Neuronal stem cell (in vitro differentiated cells): ENCODE data around the gene ARF1.

Experiments
- DNase-seq: peaks from one replicate; pipeline ENCODE4 v3.0.0-alpha.2; 2013; ENCODE audit warnings: low spot score
- H2AFZ ChIP-seq: one replicate; pipeline ENCODE4 v1.6.1; 2013; ENCODE audit warnings: mild to moderate bottlenecking, low read length, inconsistent platforms
- H2AK5ac ChIP-seq: 2 replicates; pipeline ENCODE4 v1.6.1; 2013; ENCODE audit warnings: low read depth, mild to moderate bottlenecking, inconsistent platforms, low read length, moderate library complexity, mixed read lengths
- H2BK120ac ChIP-seq: 2 replicates; pipeline ENCODE4 v1.6.1; 2013; ENCODE audit warnings: low read depth, mild to moderate bottlenecking, inconsistent platforms, low read length, moderate library complexity, mixed read lengths
- H2BK12ac ChIP-seq: one replicate; pipeline ENCODE4 v1.6.1; 2013; ENCODE audit warnings: low read length, inconsistent platforms
- H2BK15ac ChIP-seq: 2 replicates; pipeline ENCODE4 v1.6.1; 2013; ENCODE audit warnings: mild to moderate bottlenecking, low read length, inconsistent platforms, mixed read lengths
- H2BK5ac ChIP-seq: one replicate; pipeline ENCODE4 v1.6.1; 2013; ENCODE audit warnings: inconsistent platforms, mild to moderate bottlenecking, low read length, moderate library complexity
- H3K14ac ChIP-seq: one replicate; pipeline ENCODE4 v1.6.1; 2013; ENCODE audit warnings: low read length, inconsistent platforms
- H3K18ac ChIP-seq: 2 replicates; pipeline ENCODE4 v1.6.1; 2013; ENCODE audit warnings: low read length, inconsistent platforms
- H3K23ac ChIP-seq: 2 replicates; pipeline ENCODE4 v1.6.1; 2013; ENCODE audit warnings: low read depth, mild to moderate bottlenecking, mixed read lengths, low read length, inconsistent platforms; ENCODE audit not compliant: poor library complexity
- H3K27ac ChIP-seq: replicated peaks from 3 replicates; pipeline ENCODE4 v1.5.1; 2013; ENCODE audit warnings: low read length, inconsistent platforms
- H3K27me3 ChIP-seq, 3 experiments: 2 replicates each; pipeline ENCODE4 v1.6.1; 2013; ENCODE audit warnings: low read length in 3 of 3, mild to moderate bottlenecking in 2 of 3, inconsistent platforms in 1 of 3, low read depth in 1 of 3, mixed read lengths in 1 of 3, moderate library complexity in 1 of 3; ENCODE audit not compliant: control insufficient read depth in 3 of 3, insufficient read depth in 3 of 3
- H3K36me3 ChIP-seq, 2 donors: replicated peaks in 1 of 2; 2 replicates each; pipeline ENCODE4 v1.6.1; 2013; ENCODE audit warnings: low read length in 2 of 2; ENCODE audit not compliant: control insufficient read depth in 2 of 2, insufficient read depth in 2 of 2
- H3K4ac ChIP-seq: 2 replicates; pipeline ENCODE4 v1.6.1; 2013; ENCODE audit warnings: inconsistent platforms, mild to moderate bottlenecking, low read length, moderate library complexity
- H3K4me1 ChIP-seq, 2 donors: 1 replicate in 1 of 2; 2 replicates in 1 of 2; pipeline ENCODE4 v1.6.1; 2013; ENCODE audit warnings: low read length in 2 of 2, low read depth in 1 of 2; ENCODE audit not compliant: control insufficient read depth in 2 of 2, insufficient read depth in 1 of 2
- H3K4me2 ChIP-seq: one replicate; pipeline ENCODE4 v1.6.1; 2013; ENCODE audit warnings: mild to moderate bottlenecking, low read length, inconsistent platforms; ENCODE audit not compliant: insufficient read depth, poor library complexity, severe bottlenecking
- H3K4me3 ChIP-seq, 2 donors: 2 replicates each; pipeline ENCODE4 v1.5.1; 2013; ENCODE audit warnings: low read length in 2 of 2, mild to moderate bottlenecking in 2 of 2, inconsistent platforms in 1 of 2, moderate library complexity in 1 of 2
- H3K79me1 ChIP-seq: one replicate; pipeline ENCODE4 v1.6.1; 2013; ENCODE audit warnings: low read depth, mild to moderate bottlenecking, inconsistent platforms, low read length, moderate library complexity
- H3K9ac ChIP-seq: one replicate; pipeline ENCODE4 v1.6.1; 2013; ENCODE audit warnings: mild to moderate bottlenecking, low read depth, low read length, inconsistent platforms; ENCODE audit not compliant: poor library complexity
- H3K9me3 ChIP-seq, 2 donors: replicated peaks in 1 of 2; 2 replicates each; pipeline versions ENCODE3 to v1.6.1; 2013; ENCODE audit warnings: low read length in 2 of 2, mild to moderate bottlenecking in 2 of 2, inconsistent platforms in 1 of 2, low read depth in 1 of 2, mixed read lengths in 1 of 2, moderate library complexity in 1 of 2; ENCODE audit not compliant: control insufficient read depth in 2 of 2, insufficient read depth in 1 of 2
- H4K8ac ChIP-seq: one replicate; pipeline ENCODE4 v1.6.1; 2013; ENCODE audit warnings: low read depth, mild to moderate bottlenecking, inconsistent platforms, low read length, moderate library complexity
- H4K91ac ChIP-seq: one replicate; pipeline ENCODE4 v1.6.1; 2013; ENCODE audit warnings: low read length, low read depth, mild to moderate bottlenecking, inconsistent platforms; ENCODE audit not compliant: poor library complexity
- WGBS, 2 donors: extraction: QIAGEN DNeasy Blood & Tissue Kit; methylation state at CpG; one replicate each; pipeline ENCODE4 v1.1.7; 2013; ENCODE audit warnings: missing lambda C conversion rate in 2 of 2, mixed read lengths in 1 of 2; ENCODE audit not compliant: insufficient read length in 2 of 2, insufficient replicate concordance in 1 of 2; ENCODE audit errors: extremely low coverage in 2 of 2; 5-methylcytosine and 5-hydroxymethylcytosine counted together

Gene ARF1

GRCh38 chr1:228039006-228039903 lies 43.3 kb upstream of the ARF1 start:
- no peak overlapping the region for H3K4ac ChIP-seq
- H3K18ac ChIP-seq = peak overlapping the region; percentile 68
- no peak overlapping the region for H2BK12ac ChIP-seq
- no peak overlapping the region for H2BK5ac ChIP-seq
- H4K91ac ChIP-seq = no peak overlapping the region
- H2AFZ ChIP-seq = no peak overlapping the region
- H2BK120ac ChIP-seq = peak overlapping the region; percentile 4
- H3K9ac ChIP-seq = no peak overlapping the region
- WGBS, 2 donors = no CpG with 5 or more reads among the region's 8 CpGs
- H3K14ac ChIP-seq = no peak overlapping the region
- H3K4me2 ChIP-seq = no peak overlapping the region
- no peak for DNase-seq
- H4K8ac ChIP-seq = no peak overlapping the region
- H3K36me3 ChIP-seq = no peaks in the 10 kb centered on the region
- no peak overlapping the region for H3K23ac ChIP-seq
- H3K4me1 ChIP-seq = peaks cover 19 to 33% of the 10 kb centered on the region in 2 donors
- H3K79me1 ChIP-seq = no peaks in the 10 kb centered on the region
- no peak overlapping the region for H3K4me3 ChIP-seq
- H2BK15ac ChIP-seq = peak overlapping the region; percentile 60
- peaks cover 0 to 42% (median 28%) of the 10 kb centered on the region in 3 experiments for H3K27me3 ChIP-seq
- H3K27ac ChIP-seq = no peak overlapping the region
- H2AK5ac ChIP-seq = peak overlapping the region; percentile 36
- peaks cover 0 to 2% of the 10 kb centered on the region in 2 donors for H3K9me3 ChIP-seq

DNA sequence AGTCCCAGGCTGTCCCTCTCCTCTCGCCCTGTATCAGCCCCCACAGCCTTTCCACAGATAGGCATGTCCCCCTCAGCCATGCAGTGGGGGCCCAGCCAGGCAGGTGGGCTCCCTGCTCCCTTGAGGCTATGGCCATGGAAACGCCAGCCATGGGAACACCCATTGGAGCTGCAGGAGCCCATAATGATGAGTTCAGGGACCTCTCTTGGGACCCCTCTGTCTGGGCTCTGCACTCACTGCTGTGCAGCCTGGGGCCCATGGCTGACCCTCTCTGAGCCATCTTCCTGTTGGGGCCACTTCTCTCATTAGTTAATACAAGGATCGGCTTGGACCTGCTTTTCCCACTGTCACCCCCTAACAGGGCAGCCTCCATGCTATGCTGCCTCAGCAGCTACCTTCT lies 42.5 kb upstream of the ARF1 start:
- Histone ChIP-seq H3K9ac (no peak overlapping the region), H3K18ac (no peak overlapping the region), H3K4ac (no peak overlapping the region), H3K4me3 (no peak overlapping the region), H4K91ac (no peak overlapping the region), H3K36me3 (no peaks in the 10 kb centered on the region), H2BK12ac (no peak overlapping the region), H3K14ac (no peak overlapping the region), H3K4me1 (peaks cover 19 to 32% of the 10 kb centered on the region in 2 donors), H3K23ac (no peak overlapping the region), H2BK15ac (peak overlapping the region; percentile 60), H3K9me3 (peaks cover 0 to 2% of the 10 kb centered on the region in 2 donors), H3K4me2 (no peak overlapping the region), H3K27ac (no peak overlapping the region), H4K8ac (no peak overlapping the region), H3K79me1 (no peaks in the 10 kb centered on the region), H3K27me3 (peaks cover 0 to 46% (median 31%) of the 10 kb centered on the region in 3 experiments), H2BK5ac (no peak overlapping the region), H2AK5ac (peak overlapping the region; percentile 49), H2AFZ (no peak overlapping the region), H2BK120ac (no peak overlapping the region)
- DNase-seq = no peak
- WGBS, 2 donors = no CpG with 5 or more reads among the region's 3 CpGs

GRCh38 chr1:228041316-228041715 lies 41.2 kb upstream of the ARF1 start:
- H2BK5ac ChIP-seq = no peak overlapping the region
- no peak overlapping the region for H2AFZ ChIP-seq
- H3K9ac ChIP-seq = no peak overlapping the region
- no peak overlapping the region for H4K91ac ChIP-seq
- no peak overlapping the region for H3K4me2 ChIP-seq
- H3K9me3 ChIP-seq = peaks cover 0 to 5% of the 10 kb centered on the region in 2 donors
- H2BK120ac ChIP-seq = no peak overlapping the region
- no peaks in the 10 kb centered on the region for H3K79me1 ChIP-seq
- WGBS, 2 donors = 100% methylated on average over 2 of the region's 2 CpGs; no CpG with 5 or more reads in 1 of the 2 donors
- peaks cover 0 to 42% (median 34%) of the 10 kb centered on the region in 3 experiments for H3K27me3 ChIP-seq
- H2AK5ac ChIP-seq = no peak overlapping the region
- no peaks in the 10 kb centered on the region for H3K36me3 ChIP-seq
- H3K4ac ChIP-seq = no peak overlapping the region
- H3K27ac ChIP-seq = no peak overlapping the region
- no peak overlapping the region for H3K14ac ChIP-seq
- no peak for DNase-seq
- H3K4me1 ChIP-seq = peaks cover 15 to 19% of the 10 kb centered on the region in 2 donors
- no peak overlapping the region for H2BK15ac ChIP-seq
- H4K8ac ChIP-seq = no peak overlapping the region
- H3K18ac ChIP-seq = no peak overlapping the region
- no peak overlapping the region for H2BK12ac ChIP-seq
- H3K4me3 ChIP-seq = no peak overlapping the region
- H3K23ac ChIP-seq = no peak overlapping the region

DNA sequence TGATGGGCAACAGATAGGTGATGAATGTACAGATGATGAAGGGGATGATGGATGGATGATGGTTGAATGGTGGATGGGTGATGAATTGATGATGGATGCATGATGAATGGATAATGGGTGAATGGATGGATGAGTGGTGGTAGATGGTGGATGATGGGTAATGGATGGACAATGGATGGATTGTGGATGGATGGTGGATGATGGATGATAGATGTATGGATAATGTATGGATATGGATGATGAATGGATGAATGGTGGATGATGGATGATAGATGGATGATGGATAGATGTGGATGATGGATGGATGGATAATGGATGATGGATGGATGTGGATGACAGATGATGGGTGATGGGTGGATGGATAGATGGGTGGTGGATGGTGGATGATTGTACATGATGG lies 40.0 kb upstream of the ARF1 start:
- Histone ChIP-seq H3K4me3 (no peak overlapping the region), H3K14ac (no peak overlapping the region), H4K8ac (no peak overlapping the region), H2BK120ac (no peak overlapping the region), H3K18ac (no peak overlapping the region), H3K79me1 (no peaks in the 10 kb centered on the region), H2AFZ (no peak overlapping the region), H3K27ac (no peak overlapping the region), H3K9me3 (peaks cover 0 to 9% of the 10 kb centered on the region in 2 donors), H3K36me3 (peaks cover 0 to 1% of the 10 kb centered on the region in 2 donors), H3K4me1 (peaks cover 5 to 8% of the 10 kb centered on the region in 2 donors), H2BK12ac (no peak overlapping the region), H2BK15ac (no peak overlapping the region), H3K27me3 (peaks cover 0 to 34% (median 30%) of the 10 kb centered on the region in 3 experiments), H3K9ac (no peak overlapping the region), H3K23ac (no peak overlapping the region), H2AK5ac (no peak overlapping the region), H3K4me2 (no peak overlapping the region), H4K91ac (no peak overlapping the region), H3K4ac (no peak overlapping the region), H2BK5ac (no peak overlapping the region)
- no peak for DNase-seq
